ENCODE results near the gene GPX6.
"Not testable (repeated sequence)": the region's sequence is repeated elsewhere in the genome, so short reads cannot be mapped to it uniquely, and the experiment has no call there.

Gene GPX6

GRCh38 chr6:28531479-28532128 lies 16.0 kb upstream of the GPX6 start:
- Histone ChIP-seq H3K36me3 (ENCODE audit: insufficient read depth, low read length) (no peaks in the 10 kb centered on the region), H3K27ac (no peak overlapping the region), H3K9me3 (ENCODE audit: low read depth, low read length) (no peaks in the 10 kb centered on the region), H3K4me3 (no peak overlapping the region), H3K9ac (ENCODE audit: insufficient read length) (no peak overlapping the region)
- TF ChIP-seq POLR2AphosphoS5 (IDR thresholded peaks at IDR 0.05; ENCODE audit: borderline replicate concordance, low read depth, low read length), result no peak
- no peak for TF ChIP-seq FOXP2 (optimal IDR thresholded peaks at IDR 0.05; ENCODE audit: control extremely low read depth, extremely low read length, insufficient read depth)
- TF ChIP-seq EZH2 (IDR thresholded peaks at IDR 0.05), result no peak
- DNase-seq (ENCODE audit: low read depth, low spot score), result no peak

DNA sequence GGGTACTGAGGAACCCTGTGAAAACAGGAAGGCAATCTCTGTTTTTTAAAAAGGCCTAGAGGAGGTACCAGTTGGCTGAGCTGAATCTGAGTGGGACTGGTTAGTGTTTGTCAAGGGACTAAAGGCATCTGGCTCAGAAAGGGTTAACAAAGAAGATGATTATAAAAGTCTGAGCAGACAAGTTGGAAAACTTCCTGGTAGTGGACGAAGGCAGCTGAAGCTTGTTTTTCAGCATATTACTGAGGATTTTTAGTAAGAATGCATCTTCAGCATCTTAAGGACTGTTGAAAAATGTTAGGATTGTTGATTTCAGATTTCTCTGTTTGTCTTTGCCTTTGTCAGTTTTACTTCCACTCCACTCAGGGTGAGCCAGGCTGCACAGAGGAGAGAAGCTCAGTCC lies 15.2 kb upstream of the GPX6 start:
- Histone ChIP-seq H3K9ac (ENCODE audit: insufficient read length) (no peak overlapping the region), H3K4me3 (no peak overlapping the region), H3K27ac (no peak overlapping the region), H3K36me3 (ENCODE audit: insufficient read depth, low read length) (no peaks in the 10 kb centered on the region), H3K9me3 (ENCODE audit: low read depth, low read length) (no peaks in the 10 kb centered on the region)
- TF ChIP-seq POLR2AphosphoS5 (IDR thresholded peaks at IDR 0.05; ENCODE audit: borderline replicate concordance, low read depth, low read length) (no peak), FOXP2 (optimal IDR thresholded peaks at IDR 0.05; ENCODE audit: control extremely low read depth, extremely low read length, insufficient read depth) (no peak), EZH2 (IDR thresholded peaks at IDR 0.05) (no peak)
- DNase-seq (ENCODE audit: low read depth, low spot score), result no peak

DNA sequence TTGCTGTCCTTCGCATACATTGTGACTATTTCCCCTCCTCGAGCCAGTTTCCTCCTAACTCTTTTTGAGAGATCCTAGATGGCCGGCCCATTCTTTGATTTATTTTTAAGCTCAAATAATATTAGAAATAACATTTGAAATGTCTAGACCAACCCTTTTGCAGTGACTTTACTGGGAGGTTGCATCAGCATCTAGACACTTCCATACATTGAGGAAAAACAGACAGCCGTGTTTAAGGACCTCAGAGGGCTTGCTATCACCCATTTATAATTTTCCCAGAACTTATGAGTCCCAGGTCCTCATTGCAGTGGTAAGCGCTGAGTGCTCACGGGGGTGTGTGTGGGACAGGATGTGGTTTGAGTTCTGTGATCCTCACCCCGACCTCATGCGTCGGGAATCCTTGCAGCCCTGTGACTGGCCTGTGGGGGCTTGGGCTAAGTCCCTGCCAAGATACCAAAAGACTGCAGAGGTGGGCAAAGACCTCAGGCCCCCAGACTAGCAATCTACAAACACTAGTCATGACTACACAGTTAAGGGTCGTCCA lies 10.0 kb upstream of the GPX6 start, which contains the start of gene GPX5:
TSS of gene GPX5 (plus strand) at position 386 of the 544 bp plus-strand sequence. CDS start at position 519, 133 bp downstream.
- Histone ChIP-seq H3K9me3 (ENCODE audit: low read depth, low read length) (no peaks in the 10 kb centered on the region), H3K4me3 (no peak within 1 kb of the TSS), H3K27ac (no peak within 1 kb of the TSS), H3K9ac (ENCODE audit: insufficient read length) (no peak within 1 kb of the TSS), H3K36me3 (ENCODE audit: insufficient read depth, low read length) (no peaks in the 10 kb centered on the region)
- no peak for TF ChIP-seq FOXP2 (optimal IDR thresholded peaks at IDR 0.05; ENCODE audit: control extremely low read depth, extremely low read length, insufficient read depth)
- TF ChIP-seq POLR2AphosphoS5 (IDR thresholded peaks at IDR 0.05; ENCODE audit: borderline replicate concordance, low read depth, low read length), result no peak
- TF ChIP-seq EZH2 (IDR thresholded peaks at IDR 0.05), result no peak
- DNase-seq (ENCODE audit: low read depth, low spot score), result no peak

- DNase-seq (ENCODE audit: low read depth, low spot score), result no peak
- TF ChIP-seq FOXP2 (optimal IDR thresholded peaks at IDR 0.05; ENCODE audit: control extremely low read depth, extremely low read length, insufficient read depth), result no peak
- no peak for TF ChIP-seq POLR2AphosphoS5 (IDR thresholded peaks at IDR 0.05; ENCODE audit: borderline replicate concordance, low read depth, low read length)
- no peak for TF ChIP-seq EZH2 (IDR thresholded peaks at IDR 0.05)
- no peaks in the 10 kb centered on the region for H3K9me3 ChIP-seq (ENCODE audit: low read depth, low read length)
- no peak overlapping the region for H3K27ac ChIP-seq
- no peaks in the 10 kb centered on the region for H3K36me3 ChIP-seq (ENCODE audit: insufficient read depth, low read length)
- H3K4me3 ChIP-seq, result no peak overlapping the region
- H3K9ac ChIP-seq (ENCODE audit: insufficient read length), result no peak overlapping the region
These were observed 7.6 kb upstream of the GPX6 start for GRCh38 chr6:28523241-28523622.

- H3K9ac ChIP-seq (ENCODE audit: insufficient read length), result no peak overlapping the region
- H3K9me3 ChIP-seq (ENCODE audit: low read depth, low read length), result no peaks in the 10 kb centered on the region
- no peaks in the 10 kb centered on the region for H3K36me3 ChIP-seq (ENCODE audit: insufficient read depth, low read length)
- TF ChIP-seq EZH2 (IDR thresholded peaks at IDR 0.05) (no peak), FOXP2 (optimal IDR thresholded peaks at IDR 0.05; ENCODE audit: control extremely low read depth, extremely low read length, insufficient read depth) (no peak), POLR2AphosphoS5 (IDR thresholded peaks at IDR 0.05; ENCODE audit: borderline replicate concordance, low read depth, low read length) (no peak)
- DNase-seq (ENCODE audit: low read depth, low spot score), result no peak
- no peak overlapping the region for H3K4me3 ChIP-seq
- H3K27ac ChIP-seq, result no peak overlapping the region
These were observed 7.1 kb upstream of the GPX6 start for GRCh38 chr6:28522594-28523240.

GRCh38 chr6:28517964-28518363 lies 2.4 kb upstream of the GPX6 start:
- no peaks in the 10 kb centered on the region for H3K36me3 ChIP-seq (ENCODE audit: insufficient read depth, low read length)
- no peak for TF ChIP-seq FOXP2 (optimal IDR thresholded peaks at IDR 0.05; ENCODE audit: control extremely low read depth, extremely low read length, insufficient read depth)
- TF ChIP-seq EZH2 (IDR thresholded peaks at IDR 0.05), result no peak
- TF ChIP-seq POLR2AphosphoS5 (IDR thresholded peaks at IDR 0.05; ENCODE audit: borderline replicate concordance, low read depth, low read length), result no peak
- DNase-seq (ENCODE audit: low read depth, low spot score), result no peak
- no peak overlapping the region for H3K4me3 ChIP-seq
- H3K9ac ChIP-seq (ENCODE audit: insufficient read length), result no peak overlapping the region
- H3K9me3 ChIP-seq (ENCODE audit: low read depth, low read length), result no peaks in the 10 kb centered on the region
- no peak overlapping the region for H3K27ac ChIP-seq

DNA sequence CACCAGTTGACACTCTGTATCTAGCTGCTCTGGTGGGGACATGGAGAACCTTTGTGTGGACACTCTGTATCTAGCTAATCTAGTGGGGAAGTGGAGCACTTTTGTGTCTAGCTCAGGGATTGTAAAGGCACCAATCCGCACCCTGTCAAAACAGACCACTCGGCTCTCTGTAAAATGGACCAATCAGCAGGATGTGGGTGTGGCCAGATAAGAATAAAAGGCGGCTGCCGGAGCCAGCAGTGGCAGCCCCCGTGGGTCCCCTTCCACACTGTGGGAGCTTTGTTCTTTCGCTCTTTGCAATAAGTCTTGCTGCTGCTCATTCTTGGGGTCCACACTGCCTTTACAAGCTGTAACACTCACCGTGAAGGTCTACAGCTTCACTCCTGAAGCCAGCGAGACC lies 3.2 kb downstream of the GPX6 start:
- not testable (repeated sequence) for H3K9ac ChIP-seq (ENCODE audit: insufficient read length); H3K9me3 ChIP-seq (ENCODE audit: low read depth, low read length); H3K36me3 ChIP-seq (ENCODE audit: insufficient read depth, low read length); H3K4me3 ChIP-seq; H3K27ac ChIP-seq; DNase-seq (ENCODE audit: low read depth, low spot score)

GRCh38 chr6:28511628-28512300 lies 3.8 kb downstream of the GPX6 start:
- Histone ChIP-seq H3K9ac (ENCODE audit: insufficient read length) (no peak overlapping the region), H3K4me3 (no peak overlapping the region), H3K9me3 (ENCODE audit: low read depth, low read length) (no peaks in the 10 kb centered on the region), H3K27ac (no peak overlapping the region), H3K36me3 (ENCODE audit: insufficient read depth, low read length) (no peaks in the 10 kb centered on the region)
- TF ChIP-seq POLR2AphosphoS5 (IDR thresholded peaks at IDR 0.05; ENCODE audit: borderline replicate concordance, low read depth, low read length), result no peak
- no peak for TF ChIP-seq FOXP2 (optimal IDR thresholded peaks at IDR 0.05; ENCODE audit: control extremely low read depth, extremely low read length, insufficient read depth)
- no peak for TF ChIP-seq EZH2 (IDR thresholded peaks at IDR 0.05)
- no peak for DNase-seq (ENCODE audit: low read depth, low spot score)

Data from SK-N-MC (cell line).